HG02610 (cell line): ENCODE results near the gene CES2.

Source experiments
- ATAC-seq: cut with Tn5 transposase; IDR thresholded peaks from one replicate; pipeline ENCODE4 v1.9.1; 2021; ENCODE audit warnings: mild to moderate bottlenecking, moderate library complexity; ENCODE audit not compliant: unreplicated experiment

CES2 gene

DNA sequence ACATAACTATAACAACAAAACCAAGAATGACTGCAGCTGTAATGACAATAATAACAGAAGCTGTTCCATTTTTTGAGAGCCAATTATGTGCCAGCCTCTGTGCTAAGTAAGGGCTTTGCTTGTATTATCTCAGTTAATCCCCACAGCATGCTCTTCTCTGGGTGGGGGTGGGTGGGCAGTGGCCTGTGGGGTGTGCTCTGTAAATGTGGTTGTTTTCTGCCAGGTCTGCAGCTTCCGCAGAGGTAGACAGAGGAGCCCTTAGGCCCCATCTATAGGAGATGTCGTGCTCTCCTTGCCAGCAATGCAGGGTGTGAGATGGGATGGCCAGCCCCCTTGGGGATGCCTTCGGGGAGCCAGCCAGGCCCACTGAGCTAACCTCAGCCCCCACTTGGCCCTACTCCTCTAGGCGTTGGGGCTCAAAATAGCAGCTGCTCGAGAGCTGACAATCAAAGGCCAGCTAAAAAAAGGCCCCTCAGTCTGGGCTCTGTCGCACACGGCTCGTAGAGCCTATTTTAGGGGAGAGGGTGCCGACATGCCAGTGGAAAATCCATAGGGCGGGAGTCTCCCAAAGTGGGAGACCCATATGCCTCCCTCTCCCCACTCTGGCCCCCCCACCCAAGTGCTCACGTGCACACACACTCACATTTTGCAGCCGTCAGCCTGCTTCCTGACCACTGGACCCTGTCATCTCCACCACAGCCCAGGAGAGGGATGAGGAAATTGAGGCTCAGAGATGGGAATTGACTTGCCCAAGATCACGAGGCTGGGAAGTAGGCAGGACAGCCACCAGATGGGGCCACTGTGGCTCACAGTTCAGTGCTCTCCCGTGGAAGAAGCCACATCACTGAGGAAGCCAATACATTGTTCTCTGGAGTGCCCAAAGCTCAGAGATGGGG lies 32.4 kb upstream of the CES2 start:
- ATAC-seq, result no peak

- no peak for ATAC-seq
Measured at GRCh38 chr16:66903544-66904427, 31.5 kb upstream of the CES2 start.

- ATAC-seq, result no peak
Measured at GRCh38 chr16:66904428-66904845, 30.9 kb upstream of the CES2 start.

DNA sequence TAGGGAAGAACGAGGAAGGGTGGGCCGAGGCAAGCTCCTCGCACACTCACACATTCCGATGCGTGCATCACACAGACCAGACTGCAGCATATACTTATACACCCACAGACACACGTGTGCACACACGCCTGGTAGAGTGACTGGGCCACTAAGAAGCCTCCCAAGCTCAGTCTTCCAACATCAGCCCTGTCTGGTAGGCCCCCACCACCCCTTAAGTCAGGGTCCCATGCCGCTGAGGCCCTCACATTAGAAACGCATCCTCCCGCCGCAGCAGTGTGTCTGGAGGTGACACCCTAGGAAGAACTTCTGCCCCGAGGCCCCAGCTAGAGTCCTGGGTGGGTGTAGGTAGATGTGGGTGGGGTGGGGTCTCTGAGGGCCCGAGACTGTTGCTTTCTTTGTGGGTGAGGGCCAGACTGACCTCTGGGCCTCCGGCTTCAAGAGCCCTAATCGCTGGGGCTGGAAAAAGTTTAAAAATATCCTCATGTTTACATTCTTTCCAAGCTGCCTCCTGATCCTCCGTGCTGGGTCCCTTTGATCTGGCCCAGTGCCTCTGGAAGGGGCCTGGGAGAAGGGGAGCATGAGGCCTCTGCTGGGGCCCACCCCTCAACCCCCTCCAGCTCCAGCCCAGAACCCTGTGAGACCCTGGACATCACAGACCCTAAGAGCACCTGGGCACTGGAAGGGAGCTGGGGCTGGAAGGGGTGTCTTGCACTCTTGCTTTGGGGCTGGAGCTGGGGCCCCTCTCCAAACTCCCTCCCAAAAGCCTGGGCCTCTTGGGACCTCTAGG lies 30.3 kb upstream of the CES2 start:
- no peak for ATAC-seq

DNA sequence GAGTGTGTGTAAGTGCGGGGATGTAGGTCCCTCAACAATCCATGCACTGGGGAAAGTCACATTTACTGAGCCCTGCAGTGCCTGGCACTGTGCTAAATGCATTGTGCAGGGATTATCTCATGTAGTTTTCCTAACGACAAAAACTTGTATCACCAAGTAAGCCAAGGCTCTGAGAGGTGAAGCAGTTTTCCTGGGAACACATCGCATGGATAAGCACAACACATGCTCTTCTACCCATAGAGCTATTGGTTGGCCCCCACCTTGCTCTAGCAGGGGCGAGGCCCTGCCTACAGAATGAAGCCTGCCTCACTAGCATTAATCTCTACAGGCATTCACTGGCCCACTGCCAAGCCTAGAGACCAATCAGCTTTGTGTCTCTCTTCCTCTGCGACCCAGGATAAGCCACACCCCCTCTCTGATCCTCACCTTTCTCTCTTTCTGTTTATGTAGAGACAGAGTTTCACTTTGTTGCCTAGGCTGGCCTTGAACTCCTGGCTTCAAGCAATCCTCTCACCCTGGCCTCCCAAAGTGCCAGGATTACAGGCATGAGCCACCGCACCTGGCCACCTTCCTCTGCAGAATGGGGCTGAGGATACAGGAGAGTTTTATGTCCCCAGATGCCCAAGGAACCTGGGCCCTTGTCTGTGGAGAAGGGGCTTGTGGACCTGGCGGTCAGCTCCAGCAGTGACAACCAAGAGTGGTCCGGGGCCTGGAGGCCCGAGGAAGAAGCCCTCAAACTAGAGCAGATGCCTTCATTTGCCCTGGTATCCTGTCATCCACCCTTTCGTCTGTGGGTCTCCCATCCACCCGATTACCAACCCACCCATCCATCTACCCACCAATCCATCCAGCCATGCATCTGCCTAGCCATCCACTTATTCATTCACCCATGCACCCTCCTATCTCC lies 29.4 kb upstream of the CES2 start:
- no peak for ATAC-seq

DNA sequence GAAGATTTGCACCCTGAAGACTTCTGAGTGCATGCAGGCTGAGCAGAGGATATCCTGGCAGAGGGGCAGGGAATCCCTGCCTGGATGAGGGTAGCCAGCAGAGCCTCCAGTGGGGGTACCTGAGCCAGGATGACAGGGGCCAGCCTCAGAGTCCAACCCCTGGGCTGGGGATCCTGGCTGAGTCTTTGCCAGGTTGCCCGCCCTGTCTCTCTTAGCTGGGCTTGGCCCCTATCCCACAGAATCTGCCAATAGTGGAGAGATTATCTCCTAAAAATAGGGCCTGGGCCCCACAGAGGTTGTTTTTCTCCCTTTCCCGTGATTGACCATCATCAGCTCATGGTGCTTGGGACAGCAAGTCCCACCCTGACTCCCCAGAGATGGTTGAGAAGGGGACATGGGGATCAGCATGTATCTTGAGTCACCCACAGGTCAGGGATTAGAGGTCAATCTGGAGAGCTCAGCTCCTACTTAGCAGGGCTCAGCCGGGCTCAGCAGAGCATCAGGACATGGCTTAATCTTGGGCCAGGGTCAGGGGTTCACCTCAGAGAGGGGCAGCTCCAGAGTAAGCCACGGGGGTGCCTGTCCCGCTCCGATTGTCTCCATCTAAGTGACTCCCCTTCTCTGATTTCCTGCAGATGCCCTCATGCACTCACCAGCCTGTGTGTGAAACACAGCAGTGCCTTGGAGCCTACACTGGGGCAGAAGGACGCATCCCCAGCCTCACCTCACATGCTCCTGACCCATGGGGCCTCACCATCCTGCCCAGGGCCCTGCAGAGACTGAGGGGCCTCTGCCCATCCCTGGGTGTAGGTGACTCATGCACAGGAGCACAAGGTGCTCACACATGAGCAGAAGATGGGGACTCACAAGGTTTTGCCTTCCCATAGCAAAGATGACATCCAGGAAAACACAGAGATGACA lies 28.1 kb upstream of the CES2 start:
- no peak for ATAC-seq

- no peak for ATAC-seq
Measured at GRCh38 chr16:66908116-66908515, 27.2 kb upstream of the CES2 start.

GRCh38 chr16:66908762-66909559 lies 26.4 kb upstream of the CES2 start:
- ATAC-seq, result no peak

DNA sequence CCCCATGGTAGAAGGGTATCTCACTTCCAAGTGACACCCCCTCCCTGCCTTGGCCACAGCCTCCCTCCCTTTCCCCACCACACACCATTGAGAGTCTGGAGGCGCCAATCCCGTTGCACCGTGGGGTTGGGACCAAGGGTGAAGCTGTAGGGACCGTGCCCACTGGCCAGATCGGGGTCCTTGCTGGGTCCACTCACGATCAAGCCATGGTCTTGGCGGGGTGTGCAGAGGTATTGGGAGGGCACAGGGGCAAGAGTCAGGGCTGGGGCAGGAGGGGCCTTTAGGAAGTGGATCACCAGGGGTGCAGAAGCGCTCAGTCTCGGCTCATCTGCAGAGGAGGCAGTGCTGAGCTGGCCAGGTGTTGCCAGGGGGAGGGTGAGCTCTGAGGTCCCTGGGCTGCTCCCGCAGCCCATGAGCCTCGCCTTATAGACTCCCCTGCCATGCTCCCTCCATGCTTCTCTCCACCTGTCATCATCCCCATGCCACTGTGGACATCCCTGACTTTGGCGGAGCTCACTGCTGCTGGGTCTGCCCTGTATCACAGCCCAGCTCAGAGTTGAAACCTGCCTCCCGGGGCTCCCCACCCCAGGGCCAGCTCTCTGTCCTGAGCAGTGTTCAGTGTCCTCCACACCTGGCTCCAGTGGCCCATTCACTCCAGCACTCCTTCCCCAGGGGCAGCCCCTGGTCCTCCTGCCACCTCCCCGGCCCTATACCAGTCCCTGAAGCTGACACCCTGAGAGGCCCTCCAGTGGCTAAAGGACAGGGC lies 25.0 kb upstream of the CES2 start:
- ATAC-seq, result no peak

- no peak for ATAC-seq
Measured at GRCh38 chr16:66911112-66911511, 24.2 kb upstream of the CES2 start.

- ATAC-seq, result no peak
Measured at GRCh38 chr16:66911801-66912200, 23.5 kb upstream of the CES2 start.

GRCh38 chr16:66913081-66913480 lies 22.2 kb upstream of the CES2 start:
- ATAC-seq, result no peak

GRCh38 chr16:66913711-66914110 lies 21.6 kb upstream of the CES2 start:
- no peak for ATAC-seq

DNA sequence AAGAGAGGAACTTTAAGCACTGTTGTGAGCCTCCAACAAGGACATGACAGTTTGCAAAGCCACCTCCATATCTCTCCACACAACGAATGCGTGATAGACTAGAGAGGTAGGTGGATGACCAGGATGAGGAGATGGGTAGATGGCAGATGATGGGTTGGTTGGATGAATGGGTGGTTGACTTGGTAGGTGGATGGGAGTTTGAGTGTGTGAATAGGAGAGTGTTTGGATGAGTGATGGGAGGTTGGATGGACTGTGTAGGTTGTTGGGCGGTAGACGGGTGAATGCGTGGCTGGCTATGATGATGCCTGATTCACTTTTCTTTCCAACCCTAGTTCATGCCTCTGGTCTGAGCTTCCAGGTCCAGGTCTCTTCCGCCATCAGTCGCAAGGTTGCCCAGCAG lies 20.8 kb upstream of the CES2 start:
- no peak for ATAC-seq

- no peak for ATAC-seq
Measured at GRCh38 chr16:66915041-66915440, 20.3 kb upstream of the CES2 start.

GRCh38 chr16:66916518-66916917 lies 18.8 kb upstream of the CES2 start:
- ATAC-seq, result no peak

DNA sequence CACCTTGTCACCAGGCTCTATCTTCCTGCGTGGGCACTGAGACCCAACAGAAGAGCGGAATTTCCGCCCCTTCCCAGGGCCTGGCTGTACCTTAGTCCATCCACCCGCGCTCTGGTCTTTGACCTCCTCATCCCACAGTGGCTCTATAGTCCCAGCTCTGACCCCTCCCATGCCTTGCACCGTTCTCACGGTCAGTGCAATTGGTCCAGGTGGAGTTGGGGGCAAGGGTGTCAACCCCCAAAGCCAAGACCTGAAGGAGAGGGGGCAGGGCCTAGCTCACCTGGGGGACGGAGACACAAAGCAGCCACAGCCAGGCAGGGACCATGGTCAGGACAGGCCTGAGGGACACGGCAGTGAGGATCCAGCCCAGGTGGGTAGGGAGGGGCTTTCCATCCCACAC lies 17.6 kb upstream of the CES2 start:
- ATAC-seq, result no peak
